LNCAP (cell line): Measurements from ENCODE around the gene CALML5.

Experiments used
- TF ChIP-seq, protein P1 (sequence below): fragments of 450-650 bp; IDR thresholded peaks from 2 replicates; pipeline ENCODE4 v1.5.1; 2017; ENCODE audit warnings: mild to moderate bottlenecking

The CALML5 gene

DNA sequence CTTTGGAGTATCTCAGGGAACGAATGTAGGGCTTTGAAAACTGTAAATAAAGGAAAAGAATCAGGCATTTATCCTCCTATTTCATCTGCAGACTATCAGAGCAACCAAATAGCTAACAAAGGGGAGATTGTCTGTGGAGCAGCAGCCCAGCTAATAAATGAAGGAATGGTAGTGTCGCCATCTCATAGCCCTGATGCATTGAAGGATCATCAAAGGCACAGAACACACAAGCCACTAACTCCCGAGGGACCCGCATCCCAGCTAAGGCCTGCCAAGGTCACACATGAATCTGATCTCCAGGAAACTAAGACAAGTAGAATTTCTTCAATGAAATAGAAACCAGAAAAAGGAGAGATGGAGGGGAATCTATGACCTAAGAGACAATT is 38.2 kb downstream of the CALML5 start:
- TF ChIP-seq, protein P1, sequence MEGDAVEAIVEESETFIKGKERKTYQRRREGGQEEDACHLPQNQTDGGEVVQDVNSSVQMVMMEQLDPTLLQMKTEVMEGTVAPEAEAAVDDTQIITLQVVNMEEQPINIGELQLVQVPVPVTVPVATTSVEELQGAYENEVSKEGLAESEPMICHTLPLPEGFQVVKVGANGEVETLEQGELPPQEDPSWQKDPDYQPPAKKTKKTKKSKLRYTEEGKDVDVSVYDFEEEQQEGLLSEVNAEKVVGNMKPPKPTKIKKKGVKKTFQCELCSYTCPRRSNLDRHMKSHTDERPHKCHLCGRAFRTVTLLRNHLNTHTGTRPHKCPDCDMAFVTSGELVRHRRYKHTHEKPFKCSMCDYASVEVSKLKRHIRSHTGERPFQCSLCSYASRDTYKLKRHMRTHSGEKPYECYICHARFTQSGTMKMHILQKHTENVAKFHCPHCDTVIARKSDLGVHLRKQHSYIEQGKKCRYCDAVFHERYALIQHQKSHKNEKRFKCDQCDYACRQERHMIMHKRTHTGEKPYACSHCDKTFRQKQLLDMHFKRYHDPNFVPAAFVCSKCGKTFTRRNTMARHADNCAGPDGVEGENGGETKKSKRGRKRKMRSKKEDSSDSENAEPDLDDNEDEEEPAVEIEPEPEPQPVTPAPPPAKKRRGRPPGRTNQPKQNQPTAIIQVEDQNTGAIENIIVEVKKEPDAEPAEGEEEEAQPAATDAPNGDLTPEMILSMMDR, result no peak

DNA sequence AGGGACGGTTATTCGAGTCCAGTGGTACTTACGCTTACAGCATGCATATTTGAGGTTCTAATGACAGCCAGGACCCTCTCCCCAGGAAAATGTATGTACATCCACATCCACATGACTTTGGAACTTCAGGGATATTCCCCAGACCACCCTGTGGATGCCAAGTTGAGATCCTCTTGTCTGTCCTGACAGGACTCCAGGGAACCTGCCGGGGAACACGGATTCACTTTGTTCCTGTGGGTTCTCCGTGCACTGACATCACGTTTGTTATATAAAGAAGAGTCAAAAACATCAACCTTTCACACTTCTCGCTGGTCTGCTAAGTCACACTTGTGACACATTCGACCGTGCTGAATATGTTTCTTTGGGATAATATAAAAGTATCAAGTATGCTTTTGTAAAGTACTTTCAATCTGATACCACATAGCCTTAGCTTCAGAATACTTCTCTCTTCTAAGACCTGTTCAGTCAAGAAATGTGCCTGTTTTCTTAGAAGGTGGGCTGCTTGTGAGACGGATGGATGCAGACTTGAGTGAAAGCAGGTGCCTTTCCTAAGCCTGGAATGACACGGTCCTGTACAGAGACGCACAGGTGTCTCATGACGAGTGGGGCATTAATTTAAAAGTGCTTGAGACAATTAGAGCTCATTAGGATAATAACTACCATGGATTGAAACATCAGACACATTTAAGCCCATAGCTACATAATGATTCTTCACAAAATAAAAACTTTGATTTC is 38.7 kb downstream of the CALML5 start:
- TF ChIP-seq, protein P1, result no peak

DNA sequence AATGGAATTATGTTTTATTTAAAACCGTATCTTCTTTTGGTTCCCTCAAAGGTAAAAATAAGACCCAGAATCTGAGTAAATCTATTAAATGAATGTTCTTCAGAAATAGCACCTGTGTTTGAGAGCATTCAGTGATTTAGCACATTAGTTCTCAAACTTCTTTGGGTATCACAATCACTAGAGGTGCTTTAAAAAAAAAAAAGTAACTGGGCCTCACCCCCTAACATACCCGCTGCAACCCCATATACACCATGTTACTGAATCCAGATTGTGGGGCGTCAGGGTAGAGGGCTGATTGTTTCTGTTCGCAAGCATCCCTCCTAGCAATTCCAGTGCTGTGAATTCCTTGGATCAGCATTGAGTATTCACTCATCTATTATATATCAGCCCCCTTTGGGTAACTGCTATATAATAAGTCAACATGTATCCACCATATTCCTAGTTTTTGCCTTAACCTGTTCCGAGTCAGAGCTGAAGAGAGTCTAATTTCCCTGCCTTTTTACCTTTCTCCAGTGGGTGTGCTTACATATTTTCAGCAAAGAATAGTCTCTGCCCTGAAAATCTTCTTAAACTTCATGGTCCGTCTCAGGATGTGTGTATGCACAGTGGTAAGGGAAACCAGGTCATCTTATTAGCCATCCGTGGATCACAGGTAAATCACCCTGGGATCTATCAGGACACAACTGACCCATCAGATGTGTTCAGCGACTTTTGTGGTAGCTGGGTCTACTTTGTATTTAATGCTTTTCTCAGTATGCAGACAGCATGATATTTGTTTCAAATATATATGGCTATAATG is 40.2 kb downstream of the CALML5 start:
- TF ChIP-seq, protein P1, result no peak

DNA sequence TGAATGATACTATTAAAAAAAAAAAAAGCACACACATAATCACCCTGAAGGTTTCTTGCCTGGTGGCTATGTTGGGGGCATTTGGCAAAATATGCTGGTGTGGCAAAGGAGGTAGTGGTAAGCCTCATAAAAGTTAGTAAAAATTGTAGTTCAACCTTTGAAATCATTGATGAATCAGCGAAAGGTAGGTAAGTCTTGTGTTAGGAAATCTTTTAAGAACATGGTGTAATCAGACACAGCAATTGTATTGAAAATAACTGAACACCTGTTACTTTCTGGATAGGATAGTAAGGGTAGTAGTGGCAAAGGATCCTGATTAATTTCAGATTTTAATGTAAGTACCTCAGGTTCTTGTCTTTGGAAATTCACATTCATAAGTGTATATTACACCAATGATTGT is 40.9 kb downstream of the CALML5 start:
- TF ChIP-seq, protein P1, result no peak

DNA sequence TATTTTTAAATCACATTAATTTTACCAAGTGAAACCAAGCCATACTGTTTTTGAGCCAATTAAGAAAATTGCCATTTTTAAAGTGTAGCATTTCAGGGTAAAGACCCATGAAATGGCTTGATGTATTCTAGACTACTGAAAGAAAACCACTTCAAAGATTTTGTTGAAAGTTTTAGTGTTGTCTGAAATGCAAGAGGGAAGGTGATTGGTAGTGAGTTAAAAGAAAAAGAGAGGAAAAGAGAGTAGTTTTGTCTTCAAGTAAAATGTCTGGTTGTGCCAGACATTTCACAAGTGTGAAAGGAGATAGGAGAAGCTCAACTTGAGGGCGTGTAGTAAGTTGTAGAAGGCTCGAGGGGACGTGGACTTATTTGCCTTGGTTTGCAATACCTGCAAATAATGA is 41.6 kb downstream of the CALML5 start:
- TF ChIP-seq, protein P1, result no peak

DNA sequence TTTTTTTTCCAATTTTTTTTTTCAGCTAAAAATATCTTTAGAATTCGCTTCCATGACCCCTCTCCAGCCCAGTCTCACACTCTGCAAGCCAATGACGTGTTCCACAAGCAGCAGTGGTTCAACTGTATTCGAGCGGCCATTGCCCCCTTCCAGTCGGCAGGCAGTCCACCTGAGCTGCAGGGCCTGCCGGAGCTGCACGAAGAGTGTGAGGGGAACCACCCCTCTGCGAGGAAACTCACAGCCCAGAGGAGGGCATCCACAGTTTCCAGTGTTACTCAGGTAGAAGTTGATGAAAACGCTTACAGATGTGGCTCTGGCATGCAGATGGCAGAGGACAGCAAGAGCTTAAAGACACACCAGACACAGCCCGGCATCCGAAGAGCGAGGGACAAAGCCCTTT is 42.8 kb downstream of the CALML5 start:
- TF ChIP-seq, protein P1, result no peak

DNA sequence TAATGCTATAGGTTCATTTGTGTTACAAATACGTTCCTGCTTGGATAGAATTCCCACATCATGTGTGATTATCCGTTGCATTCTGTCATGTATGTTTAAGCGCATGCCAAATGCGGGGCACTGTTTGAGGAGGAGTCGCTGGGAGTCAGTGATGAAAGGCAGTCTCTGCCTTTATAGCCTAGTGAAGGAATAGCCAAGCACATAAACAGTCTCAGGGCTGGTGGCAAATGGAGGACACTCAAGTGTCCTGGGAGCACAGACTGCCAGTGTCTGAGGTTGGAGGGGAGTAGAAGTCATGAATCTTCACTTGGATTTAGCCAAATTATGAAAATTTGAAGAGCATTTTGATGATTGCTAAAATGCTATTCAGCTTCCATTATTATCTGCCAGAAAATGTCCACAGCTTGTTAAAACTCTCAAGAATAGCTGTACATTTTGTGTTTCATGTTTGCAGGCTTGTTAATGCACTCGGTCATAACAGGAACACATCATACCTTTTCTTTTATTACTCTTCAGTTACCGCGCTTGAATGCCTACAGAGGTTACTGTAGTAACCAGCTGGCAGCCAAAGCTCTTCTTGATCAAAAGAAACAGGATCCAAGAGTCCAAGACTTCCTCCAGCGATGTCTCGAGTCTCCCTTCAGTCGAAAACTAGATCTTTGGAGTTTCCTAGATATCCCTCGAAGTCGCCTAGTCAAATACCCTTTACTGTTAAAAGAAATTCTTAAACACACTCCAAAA is 45.5 kb downstream of the CALML5 start:
- TF ChIP-seq, protein P1, result no peak
